ENCODE data around the gene GAA.

- TF ChIP-seq, protein P1, sequence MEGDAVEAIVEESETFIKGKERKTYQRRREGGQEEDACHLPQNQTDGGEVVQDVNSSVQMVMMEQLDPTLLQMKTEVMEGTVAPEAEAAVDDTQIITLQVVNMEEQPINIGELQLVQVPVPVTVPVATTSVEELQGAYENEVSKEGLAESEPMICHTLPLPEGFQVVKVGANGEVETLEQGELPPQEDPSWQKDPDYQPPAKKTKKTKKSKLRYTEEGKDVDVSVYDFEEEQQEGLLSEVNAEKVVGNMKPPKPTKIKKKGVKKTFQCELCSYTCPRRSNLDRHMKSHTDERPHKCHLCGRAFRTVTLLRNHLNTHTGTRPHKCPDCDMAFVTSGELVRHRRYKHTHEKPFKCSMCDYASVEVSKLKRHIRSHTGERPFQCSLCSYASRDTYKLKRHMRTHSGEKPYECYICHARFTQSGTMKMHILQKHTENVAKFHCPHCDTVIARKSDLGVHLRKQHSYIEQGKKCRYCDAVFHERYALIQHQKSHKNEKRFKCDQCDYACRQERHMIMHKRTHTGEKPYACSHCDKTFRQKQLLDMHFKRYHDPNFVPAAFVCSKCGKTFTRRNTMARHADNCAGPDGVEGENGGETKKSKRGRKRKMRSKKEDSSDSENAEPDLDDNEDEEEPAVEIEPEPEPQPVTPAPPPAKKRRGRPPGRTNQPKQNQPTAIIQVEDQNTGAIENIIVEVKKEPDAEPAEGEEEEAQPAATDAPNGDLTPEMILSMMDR (IDR thresholded peaks at IDR 0.05): no peak
- TF ChIP-seq POLR2AphosphoS5 (IDR thresholded peaks at IDR 0.05; ENCODE audit: low read depth, low read length): peak; percentile 80
- TF ChIP-seq REST (IDR thresholded peaks at IDR 0.05; ENCODE audit: insufficient read depth in 1 of 2, low read depth in 2 of 2, low read length in 1 of 2): no peak
- TF ChIP-seq TCF7L2 (IDR thresholded peaks at IDR 0.05; ENCODE audit: low read depth, low read length): no peak
These were observed 45.8 kb downstream of the GAA start, which contains the start of gene EIF4A3 for GRCh38 chr17:80147035-80147822.

Data from Panc1 (cell line).